GM23338 (cell line): ENCODE measurements around the gene ZYG11B.
"Not testable (repeated sequence)": the region's sequence is repeated elsewhere in the genome, so short reads cannot be mapped to it uniquely, and the experiment has no call there.

Experiments used
- CREB1 ChIP-seq: fragments of 250-450 bp; sonication (Bioruptor Pico); IDR thresholded peaks from 2 replicates; pipeline ENCODE4 v1.5.0; 2020; ENCODE audit warnings: low read depth, mild to moderate bottlenecking, moderate library complexity
- CTCF ChIP-seq, 2 experiments: fragments of 200-600 bp in 1 of 2; sonication (generic) in 1 of 2; conservative IDR thresholded peaks; 2 replicates each; pipeline versions ENCODE4 v1.5.1 to v1.6.1; 2016 to 2017; ENCODE audit warnings: antibody characterized with exemption in 2 of 2, low read depth in 2 of 2, mild to moderate bottlenecking in 2 of 2, moderate library complexity in 1 of 2
- EZH2 ChIP-seq: fragments of 200-600 bp; sonication (generic); IDR thresholded peaks from one replicate; pipeline ENCODE4 v1.8.0; 2017; ENCODE audit warnings: antibody characterized with exemption, mild to moderate bottlenecking, low read depth; ENCODE audit not compliant: unreplicated experiment
- EZH2phosphoT487 ChIP-seq: fragments of 200-600 bp; sonication (generic); IDR thresholded peaks from one replicate; pipeline ENCODE4 v1.8.1; 2018; ENCODE audit warnings: antibody characterized with exemption; ENCODE audit not compliant: unreplicated experiment
- JUNB ChIP-seq: IDR thresholded peaks from one replicate; pipeline ENCODE4 v1.6.1; 2016; ENCODE audit warnings: antibody characterized with exemption; ENCODE audit not compliant: unreplicated experiment
- POLR2AphosphoS5 ChIP-seq: IDR thresholded peaks from 2 replicates; pipeline ENCODE4 v1.6.1; 2016; ENCODE audit warnings: antibody characterized with exemption, low read depth
- REST ChIP-seq: IDR thresholded peaks from one replicate; pipeline ENCODE4 v1.6.1; 2018; ENCODE audit warnings: antibody characterized with exemption; ENCODE audit not compliant: unreplicated experiment
- ZNF114 ChIP-seq: fragments of 250-450 bp; sonication (Bioruptor Pico); IDR thresholded peaks from 2 replicates; pipeline ENCODE4 v1.5.0; 2020; ENCODE audit warnings: mild to moderate bottlenecking, moderate library complexity
- TF ChIP-seq, protein P1 (sequence below): IDR thresholded peaks from 2 replicates; pipeline ENCODE4 v1.6.1; 2016; ENCODE audit warnings: antibody characterized with exemption

DNA sequence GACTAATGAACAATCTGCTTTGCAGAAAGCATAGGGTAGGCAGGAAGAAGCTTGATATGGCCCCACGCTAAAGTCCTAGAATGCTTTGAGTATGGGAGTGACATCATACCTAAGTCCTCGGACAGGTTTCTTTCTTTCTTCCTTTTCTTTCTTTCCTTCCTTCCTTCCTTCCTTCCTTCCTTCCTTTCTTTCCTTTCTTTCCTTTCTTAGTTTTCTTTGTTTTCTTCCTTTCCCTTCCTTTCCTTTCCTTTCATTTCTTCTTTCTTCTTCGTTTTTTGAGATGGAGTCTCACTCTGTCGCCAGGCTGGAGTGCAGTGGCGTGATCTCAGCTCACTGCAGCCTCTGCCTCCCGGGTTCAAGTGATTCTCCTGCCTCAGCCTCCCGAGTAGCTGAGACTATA, 67.5 kb downstream of the ZYG11B start:
- TF ChIP-seq POLR2AphosphoS5; CTCF (conservative IDR thresholded peaks at IDR 0.05; ENCODE audit: low read depth in 2 of 2); CREB1; EZH2; EZH2phosphoT487; ZNF114 (CRISPR knock-in tag); REST; JUNB: not testable (repeated sequence)
- TF ChIP-seq, protein P1, sequence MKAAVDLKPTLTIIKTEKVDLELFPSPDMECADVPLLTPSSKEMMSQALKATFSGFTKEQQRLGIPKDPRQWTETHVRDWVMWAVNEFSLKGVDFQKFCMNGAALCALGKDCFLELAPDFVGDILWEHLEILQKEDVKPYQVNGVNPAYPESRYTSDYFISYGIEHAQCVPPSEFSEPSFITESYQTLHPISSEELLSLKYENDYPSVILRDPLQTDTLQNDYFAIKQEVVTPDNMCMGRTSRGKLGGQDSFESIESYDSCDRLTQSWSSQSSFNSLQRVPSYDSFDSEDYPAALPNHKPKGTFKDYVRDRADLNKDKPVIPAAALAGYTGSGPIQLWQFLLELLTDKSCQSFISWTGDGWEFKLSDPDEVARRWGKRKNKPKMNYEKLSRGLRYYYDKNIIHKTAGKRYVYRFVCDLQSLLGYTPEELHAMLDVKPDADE = not testable (repeated sequence)
